Neural cell (in vitro differentiated cells): ENCODE data around the gene PRPF40A. TPM values are rescaled to one million over a fixed set of nuclear protein-coding genes. Genes with fewer than 3 reads are reported as not detected.

ENCODE experiments used
- H2AFZ ChIP-seq: fragments of 200-600, 300-800 bp; sonication (generic), shearing (Covaris generic); 2 replicates; pipeline ENCODE4 v1.6.0; 2014; ENCODE audit warnings: low read depth, mild to moderate bottlenecking, antibody characterized with exemption, low read length, moderate library complexity
- H3F3A ChIP-seq: fragments of 200-600 bp; shearing (Covaris generic); 2 replicates; pipeline ENCODE4 v1.6.1; 2016; ENCODE audit warnings: mild to moderate bottlenecking, moderate library complexity, mixed read lengths, antibody characterized with exemption, low read length; ENCODE audit not compliant: insufficient read depth, poor library complexity, severe bottlenecking
- H3K27ac ChIP-seq: fragments of 200-600, 300-800 bp; sonication (generic), shearing (Covaris generic); 2 replicates; pipeline ENCODE4 v1.5.1; 2014; ENCODE audit warnings: mild to moderate bottlenecking, low read length, moderate library complexity
- H3K27me3 ChIP-seq: fragments of 300-800, 200-600 bp; sonication (generic), shearing (Covaris generic); 2 replicates; pipeline ENCODE4 v1.6.0; 2014; ENCODE audit warnings: mild to moderate bottlenecking, low read depth, low read length, moderate library complexity; ENCODE audit not compliant: insufficient read depth
- H3K36me3 ChIP-seq: fragments of 300-800, 200-600 bp; sonication (generic), shearing (Covaris generic); 2 replicates; pipeline ENCODE4 v1.5.1; 2014; ENCODE audit warnings: mild to moderate bottlenecking, antibody characterized with exemption, low read length, moderate library complexity; ENCODE audit not compliant: insufficient read depth
- H3K4me2 ChIP-seq: fragments of 300-800, 200-600 bp; sonication (generic), shearing (Covaris generic); 2 replicates; pipeline ENCODE4 v1.6.0; 2014; ENCODE audit warnings: mild to moderate bottlenecking, low read length
- H3K4me3 ChIP-seq: fragments of 300-800, 200-600 bp; sonication (generic), shearing (Covaris generic); 2 replicates; pipeline ENCODE4 v1.5.1; 2014; ENCODE audit warnings: mild to moderate bottlenecking, low read length, moderate library complexity
- H3K79me2 ChIP-seq: fragments of 200-600 bp; shearing (Covaris generic); replicated peaks from 2 replicates; pipeline ENCODE4 v1.6.0; 2014; ENCODE audit warnings: mild to moderate bottlenecking, low read length, moderate library complexity; ENCODE audit not compliant: insufficient read depth
- H3K9ac ChIP-seq: fragments of 300-800, 200-600 bp; sonication (generic), shearing (Covaris generic); 2 replicates; pipeline ENCODE4 v1.6.1; 2016; ENCODE audit warnings: mild to moderate bottlenecking, low read length, mixed read lengths
- H3K9me2 ChIP-seq: fragments of 200-600 bp; shearing (Covaris generic); 2 replicates; pipeline ENCODE4 v1.6.1; 2016; ENCODE audit warnings: mild to moderate bottlenecking, low read length, mixed read lengths; ENCODE audit not compliant: insufficient read depth
- H3K9me3 ChIP-seq: fragments of 200-600, 300-800 bp; sonication (generic), shearing (Covaris generic); 2 replicates; pipeline ENCODE4 v1.6.1; 2016; ENCODE audit warnings: mild to moderate bottlenecking, mixed run types, low read length, moderate library complexity, mixed read lengths
- H4K20me1 ChIP-seq: fragments of 200-600 bp; shearing (Covaris generic); 2 replicates; pipeline ENCODE4 v1.6.1; 2016; ENCODE audit warnings: mild to moderate bottlenecking, mixed run types; ENCODE audit not compliant: insufficient read depth
- EP300 ChIP-seq: fragments of 450-650 bp; conservative IDR thresholded peaks from 2 replicates; pipeline ENCODE4 v1.6.1; 2014; ENCODE audit warnings: antibody characterized with exemption, mild to moderate bottlenecking, moderate library complexity; ENCODE audit not compliant: poor library complexity, severe bottlenecking
- EZH2 ChIP-seq: fragments of 200-600, 300-800 bp; shearing (Covaris generic), sonication (generic); IDR thresholded peaks from 2 replicates; pipeline ENCODE4 v1.6.1; 2014; ENCODE audit warnings: antibody characterized with exemption, low read length, borderline replicate concordance, mild to moderate bottlenecking; ENCODE audit not compliant: insufficient read depth, poor library complexity, severe bottlenecking
- MXI1 ChIP-seq: fragments of 450-650 bp; conservative IDR thresholded peaks from 2 replicates; pipeline ENCODE4 v1.6.1; 2014; ENCODE audit warnings: antibody characterized with exemption, mild to moderate bottlenecking; ENCODE audit not compliant: poor library complexity, severe bottlenecking
- POLR2AphosphoS5 ChIP-seq: IDR thresholded peaks from 2 replicates; pipeline ENCODE4 v1.6.1; 2012
- RAD21 ChIP-seq: fragments of 450-650 bp; conservative IDR thresholded peaks from 2 replicates; pipeline ENCODE4 v1.6.1; 2014; ENCODE audit warnings: antibody characterized with exemption, mild to moderate bottlenecking, moderate library complexity
- REST ChIP-seq: IDR thresholded peaks from 2 replicates; pipeline ENCODE4 v1.6.1; 2012; ENCODE audit warnings: borderline replicate concordance
- SMC3 ChIP-seq: fragments of 450-650 bp; conservative IDR thresholded peaks from 2 replicates; pipeline ENCODE4 v1.6.1; 2014; ENCODE audit warnings: antibody characterized with exemption, mild to moderate bottlenecking, moderate library complexity; ENCODE audit not compliant: poor library complexity
- TAF1 ChIP-seq: IDR thresholded peaks from 2 replicates; pipeline ENCODE4 v1.6.1; 2012; ENCODE audit warnings: low read depth
- polyA plus RNA-seq: library from polyadenylated mRNA; depleted of rRNA; stranded (reverse); fragments of >200 nt; gene quantifications from 2 replicates; pipeline ENCODE4 v1.2.3, GENCODE V29; 2014
- TF ChIP-seq, protein P1 (sequence below): fragments of 450-650 bp; IDR thresholded peaks from 2 replicates; pipeline ENCODE4 v1.5.1; 2014; ENCODE audit warnings: antibody characterized with exemption, mild to moderate bottlenecking, moderate library complexity; ENCODE audit not compliant: poor library complexity, severe bottlenecking

Gene PRPF40A
- polyA plus RNA-seq, 1 donor from 2014 or later: 105 TPM

- H3K36me3 ChIP-seq: peaks cover 11% of the 10 kb centered on the region
Measured at GRCh38 chr2:152611458-152612231, 105.6 kb downstream of the PRPF40A start.

DNA sequence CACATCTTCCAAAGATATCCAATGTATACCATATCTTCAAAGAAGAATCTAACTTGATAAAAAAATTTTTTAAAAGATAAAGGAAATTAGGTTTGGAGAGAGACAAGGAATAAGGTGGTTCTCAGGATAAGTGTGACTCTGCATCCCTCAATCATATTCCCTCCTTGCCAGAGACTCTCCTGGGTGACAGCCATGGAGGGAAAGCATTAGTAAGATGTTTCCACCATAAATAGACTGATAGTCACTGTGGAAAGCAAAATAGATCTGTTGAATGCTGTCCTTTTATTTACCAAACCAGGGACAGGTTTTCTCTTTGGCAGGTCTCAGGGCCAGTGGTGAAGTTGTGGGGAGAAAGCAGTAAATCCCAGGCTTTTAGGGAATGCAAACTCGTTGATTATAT lies 107.6 kb downstream of the PRPF40A start:
- Histone ChIP-seq H3K79me2 (no peaks in the 10 kb centered on the region), H3K27ac (no peak overlapping the region)

More at GRCh38 chr2:152611458-152612231, 105.6 kb downstream of the PRPF40A start:
- Histone ChIP-seq H3K79me2 (no peaks in the 10 kb centered on the region), H3K9me3 (no peaks in the 10 kb centered on the region), H3K4me2 (no peak overlapping the region), H3K27me3 (no peaks in the 10 kb centered on the region), H3F3A (no peaks in the 10 kb centered on the region), H3K9me2 (no peaks in the 10 kb centered on the region), H3K4me3 (no peak overlapping the region), H4K20me1 (no peaks in the 10 kb centered on the region), H3K27ac (no peak overlapping the region), H3K9ac (no peak overlapping the region), H2AFZ (no peak overlapping the region)
- TF ChIP-seq RAD21 (no peak), POLR2AphosphoS5 (no peak), EP300 (no peak), MXI1 (no peak), SMC3 (no peak), EZH2 (no peak), REST (no peak), TAF1 (no peak)
- TF ChIP-seq, protein P1, sequence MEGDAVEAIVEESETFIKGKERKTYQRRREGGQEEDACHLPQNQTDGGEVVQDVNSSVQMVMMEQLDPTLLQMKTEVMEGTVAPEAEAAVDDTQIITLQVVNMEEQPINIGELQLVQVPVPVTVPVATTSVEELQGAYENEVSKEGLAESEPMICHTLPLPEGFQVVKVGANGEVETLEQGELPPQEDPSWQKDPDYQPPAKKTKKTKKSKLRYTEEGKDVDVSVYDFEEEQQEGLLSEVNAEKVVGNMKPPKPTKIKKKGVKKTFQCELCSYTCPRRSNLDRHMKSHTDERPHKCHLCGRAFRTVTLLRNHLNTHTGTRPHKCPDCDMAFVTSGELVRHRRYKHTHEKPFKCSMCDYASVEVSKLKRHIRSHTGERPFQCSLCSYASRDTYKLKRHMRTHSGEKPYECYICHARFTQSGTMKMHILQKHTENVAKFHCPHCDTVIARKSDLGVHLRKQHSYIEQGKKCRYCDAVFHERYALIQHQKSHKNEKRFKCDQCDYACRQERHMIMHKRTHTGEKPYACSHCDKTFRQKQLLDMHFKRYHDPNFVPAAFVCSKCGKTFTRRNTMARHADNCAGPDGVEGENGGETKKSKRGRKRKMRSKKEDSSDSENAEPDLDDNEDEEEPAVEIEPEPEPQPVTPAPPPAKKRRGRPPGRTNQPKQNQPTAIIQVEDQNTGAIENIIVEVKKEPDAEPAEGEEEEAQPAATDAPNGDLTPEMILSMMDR: no peak

More for the DNA sequence above, 107.6 kb downstream of the PRPF40A start:
- Histone ChIP-seq H4K20me1 (no peaks in the 10 kb centered on the region), H3K4me2 (no peak overlapping the region), H3K9me2 (no peaks in the 10 kb centered on the region), H3K9ac (no peak overlapping the region), H2AFZ (no peak overlapping the region), H3K27me3 (no peaks in the 10 kb centered on the region), H3F3A (no peaks in the 10 kb centered on the region), H3K4me3 (no peak overlapping the region), H3K36me3 (peaks cover 11% of the 10 kb centered on the region), H3K9me3 (no peaks in the 10 kb centered on the region)
- no peak for TF ChIP-seq POLR2AphosphoS5
- TF ChIP-seq, protein P1: no peak
